Measurements from ENCODE around the gene ATE1.
A peak's percentile ranks its signal among the peaks of the same experiment; 100 is the strongest.
"Not testable (repeated sequence)": the region's sequence is repeated elsewhere in the genome, so short reads cannot be mapped to it uniquely, and the experiment has no call there.

Gene ATE1

GRCh38 chr10:121929585-121930267 is 1.9 kb upstream of the ATE1 start:
- not testable (repeated sequence) for H3K4me3 ChIP-seq (ENCODE audit: low read depth, low read length); H3K9me3 ChIP-seq (ENCODE audit: control insufficient read depth, insufficient read depth, low read length); H3K27me3 ChIP-seq (ENCODE audit: control insufficient read depth, insufficient read depth, low read length); H3K4me1 ChIP-seq (ENCODE audit: control insufficient read depth, insufficient read depth, low read length); H3K36me3 ChIP-seq (ENCODE audit: control insufficient read depth, insufficient read depth, low read length); H3K9ac ChIP-seq (ENCODE audit: low read depth, low read length)
- peak overlapping the region; percentile 75 for H3K27ac ChIP-seq (ENCODE audit: low read depth, low read length)

GRCh38 chr10:121928528-121928884 is 675 bp upstream of the ATE1 start:
- no peaks in the 10 kb centered on the region for H3K9me3 ChIP-seq (ENCODE audit: control insufficient read depth, insufficient read depth, low read length)
- peak overlapping the region; percentile 97 for H3K27ac ChIP-seq (ENCODE audit: low read depth, low read length)
- peaks cover 4% of the 10 kb centered on the region; the same call in 1 of the 2 replicates for H3K36me3 ChIP-seq (ENCODE audit: control insufficient read depth, insufficient read depth, low read length)
- H3K9ac ChIP-seq (ENCODE audit: low read depth, low read length): peak overlapping the region; percentile 99
- peaks cover 4% of the 10 kb centered on the region; the same call in 1 of the 2 replicates for H3K4me1 ChIP-seq (ENCODE audit: control insufficient read depth, insufficient read depth, low read length)
- no peaks in the 10 kb centered on the region for H3K27me3 ChIP-seq (ENCODE audit: control insufficient read depth, insufficient read depth, low read length)
- H3K4me3 ChIP-seq (ENCODE audit: low read depth, low read length): peak overlapping the region; percentile 98

GRCh38 chr10:121927318-121927840 is 452 bp downstream of the ATE1 start:
- Histone ChIP-seq H3K9ac (ENCODE audit: low read depth, low read length) (peak overlapping the region; percentile 99), H3K36me3 (ENCODE audit: control insufficient read depth, insufficient read depth, low read length) (peaks cover 15% of the 10 kb centered on the region), H3K27ac (ENCODE audit: low read depth, low read length) (peak overlapping the region; percentile 97), H3K4me1 (ENCODE audit: control insufficient read depth, insufficient read depth, low read length) (peaks cover 4% of the 10 kb centered on the region; the same call in 1 of the 2 replicates), H3K9me3 (ENCODE audit: control insufficient read depth, insufficient read depth, low read length) (no peaks in the 10 kb centered on the region), H3K27me3 (ENCODE audit: control insufficient read depth, insufficient read depth, low read length) (no peaks in the 10 kb centered on the region), H3K4me3 (ENCODE audit: low read depth, low read length) (peak overlapping the region; percentile 98)

DNA sequence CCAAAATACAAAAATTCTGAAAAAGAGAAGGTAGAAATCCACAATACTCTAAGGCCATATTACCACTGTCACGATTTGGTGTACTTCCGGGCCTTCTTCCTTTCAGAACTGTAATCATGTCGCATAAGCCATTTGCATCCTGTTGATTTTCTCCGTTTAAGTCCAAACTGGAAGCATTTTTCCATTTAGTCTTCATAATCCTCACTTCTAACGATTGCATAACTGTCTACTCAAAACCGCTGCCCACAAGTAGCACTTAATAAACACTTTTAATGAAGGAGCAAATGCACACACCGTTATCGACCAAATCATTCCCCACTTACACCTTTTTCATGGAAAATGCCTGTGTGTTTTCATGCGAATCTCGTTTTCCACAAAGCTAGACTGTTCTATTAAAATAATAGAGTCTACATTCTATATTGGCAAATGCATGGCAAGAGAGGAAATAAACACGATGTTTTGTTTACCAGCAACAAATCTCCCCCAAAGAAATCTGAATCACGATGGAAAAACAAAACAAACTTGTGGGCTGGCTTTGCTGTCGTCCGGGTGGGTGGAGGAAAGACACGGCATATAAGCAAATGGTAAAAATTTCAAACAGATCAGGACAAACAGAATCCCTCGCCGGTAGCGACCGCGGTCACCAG is 1.0 kb downstream of the ATE1 start:
- H3K9me3 ChIP-seq (ENCODE audit: control insufficient read depth, insufficient read depth, low read length): no peaks in the 10 kb centered on the region
- H3K36me3 ChIP-seq (ENCODE audit: control insufficient read depth, insufficient read depth, low read length): peaks cover 21% of the 10 kb centered on the region
- H3K27ac ChIP-seq (ENCODE audit: low read depth, low read length): peak overlapping the region; percentile 97
- H3K9ac ChIP-seq (ENCODE audit: low read depth, low read length): peak overlapping the region; percentile 99
- peak overlapping the region; percentile 98 for H3K4me3 ChIP-seq (ENCODE audit: low read depth, low read length)
- H3K4me1 ChIP-seq (ENCODE audit: control insufficient read depth, insufficient read depth, low read length): peaks cover 4% of the 10 kb centered on the region; the same call in 1 of the 2 replicates
- no peaks in the 10 kb centered on the region for H3K27me3 ChIP-seq (ENCODE audit: control insufficient read depth, insufficient read depth, low read length)

GRCh38 chr10:121926157-121926556 is 1.7 kb downstream of the ATE1 start:
- Histone ChIP-seq H3K36me3 (ENCODE audit: control insufficient read depth, insufficient read depth, low read length) (peaks cover 25% of the 10 kb centered on the region), H3K9me3 (ENCODE audit: control insufficient read depth, insufficient read depth, low read length) (no peaks in the 10 kb centered on the region), H3K27me3 (ENCODE audit: control insufficient read depth, insufficient read depth, low read length) (no peaks in the 10 kb centered on the region), H3K4me3 (ENCODE audit: low read depth, low read length) (peak overlapping the region; percentile 98), H3K9ac (ENCODE audit: low read depth, low read length) (no peak overlapping the region), H3K27ac (ENCODE audit: low read depth, low read length) (no peak overlapping the region), H3K4me1 (ENCODE audit: control insufficient read depth, insufficient read depth, low read length) (peaks cover 4% of the 10 kb centered on the region; the same call in 1 of the 2 replicates)

GRCh38 chr10:121921238-121921931 is 6.4 kb downstream of the ATE1 start:
- no peaks in the 10 kb centered on the region for H3K27me3 ChIP-seq (ENCODE audit: control insufficient read depth, insufficient read depth, low read length)
- H3K36me3 ChIP-seq (ENCODE audit: control insufficient read depth, insufficient read depth, low read length): peaks cover 53% of the 10 kb centered on the region
- H3K27ac ChIP-seq (ENCODE audit: low read depth, low read length): peak overlapping the region; percentile 14
- peaks cover 2% of the 10 kb centered on the region; the same call in 1 of the 2 replicates for H3K4me1 ChIP-seq (ENCODE audit: control insufficient read depth, insufficient read depth, low read length)
- H3K9me3 ChIP-seq (ENCODE audit: control insufficient read depth, insufficient read depth, low read length): no peaks in the 10 kb centered on the region
- H3K4me3 ChIP-seq (ENCODE audit: low read depth, low read length): no peak overlapping the region
- H3K9ac ChIP-seq (ENCODE audit: low read depth, low read length): no peak overlapping the region

DNA sequence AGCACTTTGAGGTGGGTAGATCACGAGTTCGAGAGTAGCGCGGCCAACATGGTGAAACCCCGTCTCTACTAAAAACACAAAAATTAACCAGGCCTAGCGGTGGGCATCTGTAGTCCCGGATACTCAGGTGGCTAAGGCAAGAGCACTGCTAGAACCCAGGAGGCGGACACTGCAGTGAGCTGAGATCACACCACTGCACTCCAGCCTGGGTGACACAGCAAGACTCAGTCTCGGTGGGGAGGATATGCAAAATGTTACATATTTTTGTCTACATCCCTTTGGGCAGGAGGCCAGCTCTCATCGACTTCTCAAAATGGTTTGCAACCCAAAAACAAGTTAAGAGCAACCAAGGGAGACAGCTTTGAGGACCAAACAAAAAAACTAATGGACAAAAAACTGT is 8.2 kb downstream of the ATE1 start:
- Histone ChIP-seq H3K27ac (ENCODE audit: low read depth, low read length) (no peak overlapping the region), H3K4me3 (ENCODE audit: low read depth, low read length) (no peak overlapping the region), H3K9ac (ENCODE audit: low read depth, low read length) (no peak overlapping the region), H3K4me1 (ENCODE audit: control insufficient read depth, insufficient read depth, low read length) (no peaks in the 10 kb centered on the region), H3K9me3 (ENCODE audit: control insufficient read depth, insufficient read depth, low read length) (no peaks in the 10 kb centered on the region), H3K36me3 (ENCODE audit: control insufficient read depth, insufficient read depth, low read length) (peaks cover 59% of the 10 kb centered on the region), H3K27me3 (ENCODE audit: control insufficient read depth, insufficient read depth, low read length) (no peaks in the 10 kb centered on the region)

DNA sequence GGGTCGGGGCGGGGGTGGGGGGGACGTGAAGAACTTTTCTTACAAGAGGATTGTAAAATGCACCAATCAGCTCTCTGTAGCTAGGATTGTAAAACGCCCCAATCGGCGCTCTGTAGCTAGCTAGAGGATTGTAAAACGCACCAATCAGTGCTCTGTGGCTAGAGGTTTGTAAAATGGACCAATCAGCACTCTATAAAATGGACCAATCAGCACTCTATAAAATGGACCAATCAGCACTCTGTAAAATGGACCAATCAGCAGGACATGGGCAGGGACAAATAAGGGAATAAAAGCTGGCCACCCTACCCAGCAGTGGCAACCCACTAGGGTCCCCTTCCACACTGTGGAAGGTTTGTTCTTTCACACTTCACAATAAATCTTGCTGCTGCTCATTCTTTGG is 9.0 kb downstream of the ATE1 start:
- not testable (repeated sequence) for H3K27ac ChIP-seq (ENCODE audit: low read depth, low read length); H3K9me3 ChIP-seq (ENCODE audit: control insufficient read depth, insufficient read depth, low read length); H3K9ac ChIP-seq (ENCODE audit: low read depth, low read length); H3K4me1 ChIP-seq (ENCODE audit: control insufficient read depth, insufficient read depth, low read length); H3K27me3 ChIP-seq (ENCODE audit: control insufficient read depth, insufficient read depth, low read length); H3K4me3 ChIP-seq (ENCODE audit: low read depth, low read length)
- H3K36me3 ChIP-seq (ENCODE audit: control insufficient read depth, insufficient read depth, low read length): peaks cover 59% of the 10 kb centered on the region

- no peak overlapping the region for H3K9ac ChIP-seq (ENCODE audit: low read depth, low read length)
- H3K9me3 ChIP-seq (ENCODE audit: control insufficient read depth, insufficient read depth, low read length): no peaks in the 10 kb centered on the region
- no peak overlapping the region for H3K27ac ChIP-seq (ENCODE audit: low read depth, low read length)
- H3K36me3 ChIP-seq (ENCODE audit: control insufficient read depth, insufficient read depth, low read length): peaks cover 61% of the 10 kb centered on the region
- H3K4me3 ChIP-seq (ENCODE audit: low read depth, low read length): no peak overlapping the region
- H3K27me3 ChIP-seq (ENCODE audit: control insufficient read depth, insufficient read depth, low read length): no peaks in the 10 kb centered on the region
- H3K4me1 ChIP-seq (ENCODE audit: control insufficient read depth, insufficient read depth, low read length): no peaks in the 10 kb centered on the region
These were observed 13.2 kb downstream of the ATE1 start for GRCh38 chr10:121914661-121915060.

- Histone ChIP-seq H3K9ac (ENCODE audit: low read depth, low read length) (no peak overlapping the region), H3K9me3 (ENCODE audit: control insufficient read depth, insufficient read depth, low read length) (no peaks in the 10 kb centered on the region), H3K27ac (ENCODE audit: low read depth, low read length) (no peak overlapping the region), H3K4me1 (ENCODE audit: control insufficient read depth, insufficient read depth, low read length) (no peaks in the 10 kb centered on the region), H3K4me3 (ENCODE audit: low read depth, low read length) (no peak overlapping the region), H3K27me3 (ENCODE audit: control insufficient read depth, insufficient read depth, low read length) (no peaks in the 10 kb centered on the region), H3K36me3 (ENCODE audit: control insufficient read depth, insufficient read depth, low read length) (peaks cover 63% of the 10 kb centered on the region)
These were observed 16.5 kb downstream of the ATE1 start for GRCh38 chr10:121911421-121911697.

Data from HUES48 (cell line).